H1 (cell line): ENCODE data around the gene HSFX4. TPM values are rescaled to one million over a fixed set of nuclear protein-coding genes. Genes with fewer than 3 reads are reported as not detected.

ENCODE experiments used
- CBX5 ChIP-seq: fragments of 300-800, 300-1000 bp; sonication (generic); IDR thresholded peaks from 2 replicates; pipeline ENCODE4 v1.7.1; 2016; ENCODE audit warnings: antibody characterized with exemption, low read length, low read depth
- CEBPB ChIP-seq: IDR thresholded peaks from 2 replicates; pipeline ENCODE4 v1.6.1; 2012; ENCODE audit warnings: low read depth, low read length
- CHD2 ChIP-seq: IDR thresholded peaks from 2 replicates; pipeline ENCODE4 v1.6.1; 2012; ENCODE audit warnings: low read length, improper control_type of control experiment
- CREB1 ChIP-seq: IDR thresholded peaks from 2 replicates; pipeline ENCODE4 v1.6.1; 2012; ENCODE audit warnings: inconsistent platforms
- EGR1 ChIP-seq: IDR thresholded peaks from 2 replicates; pipeline ENCODE4 v1.6.1; 2011; ENCODE audit warnings: low read depth, low read length, borderline replicate concordance
- JUN ChIP-seq: IDR thresholded peaks from 2 replicates; pipeline ENCODE4 v1.6.1; 2011; ENCODE audit warnings: low read depth, mild to moderate bottlenecking, improper control_type of control experiment, low read length
- KDM1A ChIP-seq: fragments of 200-600, 300-600 bp; sonication (generic); IDR thresholded peaks from 2 replicates; pipeline ENCODE4 v1.7.1; 2016; ENCODE audit warnings: mild to moderate bottlenecking, low read length, borderline replicate concordance
- NANOG ChIP-seq: IDR thresholded peaks from 2 replicates; pipeline ENCODE4 v1.6.1; 2011; ENCODE audit warnings: low read length, low read depth, mild to moderate bottlenecking, inconsistent platforms; ENCODE audit not compliant: insufficient read depth, poor library complexity, severe bottlenecking
- POU5F1 ChIP-seq: IDR thresholded peaks from 2 replicates; pipeline ENCODE4 v1.6.1; 2011; ENCODE audit warnings: low read depth, mild to moderate bottlenecking, low read length, moderate library complexity
- RBBP5 ChIP-seq: IDR thresholded peaks from 2 replicates; pipeline ENCODE4 v1.7.1; 2012; ENCODE audit warnings: low read depth, mild to moderate bottlenecking, inconsistent platforms, low read length, moderate library complexity, borderline replicate concordance
- RFX5 ChIP-seq: IDR thresholded peaks from 2 replicates; pipeline ENCODE4 v1.6.1; 2011; ENCODE audit warnings: low read depth, low read length, improper control_type of control experiment, borderline replicate concordance
- SAP30 ChIP-seq: fragments of 300-600 bp; sonication (generic); IDR thresholded peaks from 2 replicates; pipeline ENCODE4 v1.7.1; 2012; ENCODE audit warnings: low read length, moderate library complexity, mild to moderate bottlenecking, inconsistent platforms; ENCODE audit not compliant: insufficient read depth, insufficient replicate concordance
- SIN3A ChIP-seq, 2 experiments: IDR thresholded peaks in 1 of 2; conservative IDR thresholded peaks in 1 of 2; 2 replicates each; pipeline ENCODE4 v1.6.1; 2011 to 2012; ENCODE audit warnings: low read length in 2 of 2, improper control_type of control experiment in 1 of 2, low read depth in 1 of 2, mild to moderate bottlenecking in 1 of 2
- SIX5 ChIP-seq: IDR thresholded peaks from 2 replicates; pipeline ENCODE4 v1.6.1; 2011; ENCODE audit warnings: mild to moderate bottlenecking, low read depth, low read length
- SP1 ChIP-seq: IDR thresholded peaks from 2 replicates; pipeline ENCODE4 v1.6.1; 2011; ENCODE audit warnings: low read depth, low read length
- SP2 ChIP-seq: IDR thresholded peaks from 2 replicates; pipeline ENCODE4 v1.6.1; 2012; ENCODE audit warnings: mild to moderate bottlenecking, low read length, inconsistent platforms
- SP4 ChIP-seq: IDR thresholded peaks from 2 replicates; pipeline ENCODE4 v1.6.1; 2012; ENCODE audit warnings: low read length, inconsistent platforms
- SRF ChIP-seq: IDR thresholded peaks from 2 replicates; pipeline ENCODE4 v1.6.1; 2011; ENCODE audit warnings: mild to moderate bottlenecking, low read depth, low read length, moderate library complexity
- SUZ12 ChIP-seq: fragments of 200-600 bp; sonication (generic); IDR thresholded peaks from 2 replicates; pipeline ENCODE4 v1.6.1; 2012; ENCODE audit warnings: mild to moderate bottlenecking, inconsistent platforms, low read length, moderate library complexity, mixed read lengths
- TAF1 ChIP-seq: IDR thresholded peaks from 2 replicates; pipeline ENCODE4 v1.6.1; 2011; ENCODE audit warnings: mild to moderate bottlenecking, low read depth, low read length
- TAF7 ChIP-seq: optimal IDR thresholded peaks from 2 replicates; pipeline ENCODE3; 2011; ENCODE audit warnings: low read depth, mild to moderate bottlenecking, inconsistent platforms, low read length, moderate library complexity, borderline replicate concordance
- TEAD4 ChIP-seq: IDR thresholded peaks from 2 replicates; pipeline ENCODE4 v1.6.1; 2012; ENCODE audit warnings: low read depth, low read length, inconsistent platforms, mixed read lengths
- YY1 ChIP-seq: IDR thresholded peaks from 2 replicates; pipeline ENCODE4 v1.6.1; 2011; ENCODE audit warnings: low read depth, mild to moderate bottlenecking, low read length
- polyA plus RNA-seq, 7 experiments: library from polyadenylated mRNA; depleted of rRNA in 3 of 7; stranded (reverse) in 5 of 7; unstranded in 2 of 7; fragments of >200 nt in 5 of 7; fragments of 200-250 nt in 2 of 7; gene quantifications; 1 replicate in 5 of 7; 2 replicates in 1 of 7; 4 replicates in 1 of 7; pipeline versions ENCODE4 v1.2.1 to v1.2.3, GENCODE V29; 2011 to 2013; ENCODE audit warnings: missing spikeins in 2 of 7, mixed read lengths in 2 of 7
- total RNA-seq: library from RNA; stranded (reverse); fragmentation: NEBNext Ultra II Directional; extraction: Animal tissue kit (Norgen Biotek cat#: 25700); gene quantifications from 2 replicates; pipeline ENCODE4 v1.2.1, GENCODE V29; 2021
- TF ChIP-seq, protein P1 (sequence below): IDR thresholded peaks from 2 replicates; pipeline ENCODE4 v1.6.1; 2012; ENCODE audit warnings: low read length, inconsistent platforms
- TF ChIP-seq, protein P2 (sequence below): IDR thresholded peaks from 2 replicates; pipeline ENCODE4 v1.6.1; 2012; ENCODE audit warnings: inconsistent platforms

HSFX4 gene
- total and polyA plus RNA-seq, 2 of the 8 experiments (the other 6 are each of a cell fraction or from before 2014, with no cell fraction given), result not detected

DNA sequence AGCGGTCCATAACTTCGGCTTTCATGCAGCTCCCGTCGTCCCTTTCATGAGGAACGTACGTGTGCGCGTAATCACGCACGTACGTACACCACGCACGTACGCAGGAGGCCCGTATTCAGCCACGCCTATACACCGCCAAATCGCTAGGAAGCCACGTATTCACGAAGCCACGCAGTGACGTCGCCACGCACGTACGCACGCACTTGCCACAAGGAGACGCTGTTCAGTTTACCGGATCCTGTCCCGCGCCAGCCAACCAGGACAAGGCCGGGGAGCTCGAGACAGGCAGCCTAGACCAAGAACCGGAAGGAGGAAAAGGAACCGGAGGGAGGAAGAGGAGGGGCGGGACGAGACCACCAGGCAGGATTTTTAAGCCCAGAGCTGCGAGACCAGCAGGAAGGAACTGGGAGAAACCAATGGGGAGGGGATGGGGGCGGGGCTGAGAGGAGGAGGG lies 9.1 kb downstream of the HSFX4 start, which contains the start of gene EOLA2 (continued):
- no peak for TF ChIP-seq CHD2
- TF ChIP-seq POU5F1, result no peak
- TF ChIP-seq JUN, result no peak
- no peak for TF ChIP-seq SIX5
- no peak for TF ChIP-seq RBBP5
- TF ChIP-seq TEAD4, result 0 out of 2 replicates have a peak, but pooled peaks have one; percentile 12
- no peak for TF ChIP-seq TAF1
- TF ChIP-seq SP2, result no peak
- TF ChIP-seq CEBPB, result no peak
- TF ChIP-seq, protein P1, sequence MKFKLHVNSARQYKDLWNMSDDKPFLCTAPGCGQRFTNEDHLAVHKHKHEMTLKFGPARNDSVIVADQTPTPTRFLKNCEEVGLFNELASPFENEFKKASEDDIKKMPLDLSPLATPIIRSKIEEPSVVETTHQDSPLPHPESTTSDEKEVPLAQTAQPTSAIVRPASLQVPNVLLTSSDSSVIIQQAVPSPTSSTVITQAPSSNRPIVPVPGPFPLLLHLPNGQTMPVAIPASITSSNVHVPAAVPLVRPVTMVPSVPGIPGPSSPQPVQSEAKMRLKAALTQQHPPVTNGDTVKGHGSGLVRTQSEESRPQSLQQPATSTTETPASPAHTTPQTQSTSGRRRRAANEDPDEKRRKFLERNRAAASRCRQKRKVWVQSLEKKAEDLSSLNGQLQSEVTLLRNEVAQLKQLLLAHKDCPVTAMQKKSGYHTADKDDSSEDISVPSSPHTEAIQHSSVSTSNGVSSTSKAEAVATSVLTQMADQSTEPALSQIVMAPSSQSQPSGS, result 0 out of 2 replicates have a peak, but pooled peaks have one; percentile 49
- no peak for TF ChIP-seq SIN3A (conservative IDR thresholded peaks at IDR 0.05 in 1 of 2, IDR thresholded peaks at IDR 0.05 in 1 of 2; ENCODE audit: low read depth in 1 of 2, low read length in 2 of 2)
- no peak for TF ChIP-seq SAP30
- no peak for TF ChIP-seq RFX5
- no peak for TF ChIP-seq TAF7
- no peak; the same call in 1 of the 2 replicates for TF ChIP-seq EGR1
- TF ChIP-seq SP1, result 0 out of 2 replicates have a peak, but pooled peaks have one; percentile 23
- no peak for TF ChIP-seq CBX5
- TF ChIP-seq NANOG, result no peak
- TF ChIP-seq SRF, result no peak
- no peak; the same call in 1 of the 2 replicates for TF ChIP-seq SP4
- no peak for TF ChIP-seq SUZ12
- no peak for TF ChIP-seq YY1
- TF ChIP-seq CREB1, result peak; percentile 95
- no peak for TF ChIP-seq KDM1A
- TF ChIP-seq, protein P2, sequence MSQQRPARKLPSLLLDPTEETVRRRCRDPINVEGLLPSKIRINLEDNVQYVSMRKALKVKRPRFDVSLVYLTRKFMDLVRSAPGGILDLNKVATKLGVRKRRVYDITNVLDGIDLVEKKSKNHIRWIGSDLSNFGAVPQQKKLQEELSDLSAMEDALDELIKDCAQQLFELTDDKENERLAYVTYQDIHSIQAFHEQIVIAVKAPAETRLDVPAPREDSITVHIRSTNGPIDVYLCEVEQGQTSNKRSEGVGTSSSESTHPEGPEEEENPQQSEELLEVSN, result no peak
